K562 (cell line): Measurements from ENCODE around the gene RALGPS1. TPM values are rescaled to one million over a fixed set of nuclear protein-coding genes. Genes with fewer than 3 reads are reported as not detected.

Experiments used
- ATAC-seq: fragments of 200-7000 bp; cut with Tn5 transposase; 3 replicates; pipeline ENCODE4 v1.9.1; 2020; ENCODE audit warnings: moderate library complexity
- BruUV-seq: library from RNA; stranded (reverse); fragments of 400-500 nt; replicated peaks from 2 replicates; lab custom pipeline; 2021; lab: Mats Ljungman, UMichigan
- CTCF ChIA-PET: fragments of 300-600 bp; formaldehyde crosslinking; extraction: SDS; loops from one replicate; lab custom pipeline; 2021; ENCODE audit warnings: low intra/inter-chr PET ratio; lab: Yijun Ruan, JAX
- POLR2A ChIA-PET: fragments of 300-600, 350-650 bp; sonication (Branson Sonifier 250); formaldehyde crosslinking; extraction: SDS; loops from one replicate; lab custom pipeline; 2021; ENCODE audit warnings: antibody characterized with exemption, inconsistent platforms; lab: Yijun Ruan, JAX
- DNase-seq, 4 experiments: peaks; one replicate each; pipeline versions ENCODE4 v3.0.0 to v3.0.0-alpha.2; 2011 to 2018; ENCODE audit warnings: low spot score in 3 of 4, mixed read lengths in 3 of 4; ENCODE audit errors: extremely low read depth in 1 of 4
- FAIRE-seq: peaks from 2 replicates; lab custom pipeline; 2011; peaks lifted over from hg19 to GRCh38; lab: Jason Lieb, UNC
- H2AFZ ChIP-seq: 2 replicates; pipeline ENCODE4 v1.6.0; 2011; ENCODE audit warnings: low read depth, low read length, control low read depth, inconsistent platforms
- H3K27ac ChIP-seq: fragments of 200-600 bp; 3 replicates; pipeline ENCODE4 v1.8.0; 2011; ENCODE audit warnings: low read depth, mild to moderate bottlenecking, control low read depth, inconsistent platforms, low read length, moderate library complexity, mixed read lengths; ENCODE audit errors: extremely low read depth
- H3K27me3 ChIP-seq, 2 experiments: fragments of 300-600 bp in 1 of 2; 2 replicates in 1 of 2; 3 replicates in 1 of 2; pipeline versions ENCODE4 v1.6.0 to v1.8.0; 2011; ENCODE audit warnings: inconsistent platforms in 2 of 2, low read length in 2 of 2, mild to moderate bottlenecking in 1 of 2, mixed read lengths in 1 of 2, moderate library complexity in 1 of 2; ENCODE audit not compliant: control insufficient read depth in 2 of 2, insufficient read depth in 2 of 2
- H3K36me3 ChIP-seq: fragments of 300-600 bp; 3 replicates; pipeline ENCODE4 v1.8.0; 2011; ENCODE audit warnings: mild to moderate bottlenecking, low read length, inconsistent platforms; ENCODE audit not compliant: control insufficient read depth, insufficient read depth
- H3K4me1 ChIP-seq, 2 experiments: fragments of 200-600 bp in 1 of 2; replicated peaks in 1 of 2; 2 replicates in 1 of 2; 3 replicates in 1 of 2; pipeline versions ENCODE4 v1.5.1 to v1.8.0; 2011; ENCODE audit warnings: inconsistent platforms in 2 of 2, low read length in 2 of 2, mild to moderate bottlenecking in 1 of 2, mixed read lengths in 1 of 2, moderate library complexity in 1 of 2; ENCODE audit not compliant: control insufficient read depth in 2 of 2, insufficient read depth in 2 of 2
- H3K4me2 ChIP-seq: 2 replicates; pipeline ENCODE4 v1.6.1; 2011; ENCODE audit warnings: low read length, control low read depth, inconsistent platforms, mixed read lengths; ENCODE audit not compliant: insufficient read depth
- H3K4me3 ChIP-seq: fragments of 200-600 bp; sonication (generic), shearing (Covaris generic); 2 replicates; pipeline ENCODE4 v1.5.1; 2016; ENCODE audit warnings: control low read depth, inconsistent platforms
- H3K79me2 ChIP-seq: fragments of 200-600 bp; 3 replicates; pipeline ENCODE4 v1.8.0; 2011; ENCODE audit warnings: low read length, inconsistent platforms; ENCODE audit not compliant: control insufficient read depth, insufficient read depth
- H3K9ac ChIP-seq, 2 experiments: 2 replicates each; pipeline versions ENCODE4 v1.6.0 to v1.6.1; 2011; ENCODE audit warnings: low read depth in 2 of 2, low read length in 2 of 2, control low read depth in 1 of 2, inconsistent platforms in 1 of 2, mild to moderate bottlenecking in 1 of 2, mixed read lengths in 1 of 2; ENCODE audit not compliant: insufficient read depth in 1 of 2
- H3K9me1 ChIP-seq: one replicate; pipeline ENCODE4 v1.6.0; 2011; ENCODE audit warnings: inconsistent platforms, mild to moderate bottlenecking, low read length, moderate library complexity; ENCODE audit not compliant: control insufficient read depth, insufficient read depth
- H3K9me3 ChIP-seq: replicated peaks from 2 replicates; pipeline ENCODE4 v1.5.1; 2011; ENCODE audit warnings: low read depth, low read length, inconsistent platforms; ENCODE audit not compliant: control insufficient read depth, insufficient read depth
- H4K20me1 ChIP-seq: replicated peaks from 2 replicates; pipeline ENCODE4 v1.6.1; 2011; ENCODE audit warnings: low read length, inconsistent platforms, mixed read lengths; ENCODE audit not compliant: control insufficient read depth, insufficient read depth
- JUND ChIP-seq, 2 experiments: IDR thresholded peaks; 2 replicates in 1 of 2; 3 replicates in 1 of 2; pipeline ENCODE4 v1.6.1; 2011; ENCODE audit warnings: borderline replicate concordance in 2 of 2, low read depth in 2 of 2, low read length in 2 of 2, improper control_type of control experiment in 1 of 2, missing biosample characterization in 1 of 2, missing genetic modification characterization in 1 of 2, missing genetic modification reagents in 1 of 2
- MTA3 ChIP-seq: fragments of 450-650 bp; formaldehyde crosslinking; IDR thresholded peaks from 2 replicates; pipeline ENCODE4 v1.6.1; 2017; ENCODE audit warnings: mild to moderate bottlenecking, borderline replicate concordance
- NCOA1 ChIP-seq: fragments of 450-650 bp; IDR thresholded peaks from 2 replicates; pipeline ENCODE4 v1.6.1; 2016; ENCODE audit warnings: low read depth
- NKRF ChIP-seq: fragments of 450-650 bp; IDR thresholded peaks from 2 replicates; pipeline ENCODE4 v1.6.1; 2016; ENCODE audit warnings: borderline replicate concordance
- PYGO2 ChIP-seq: fragments of 450-650 bp; IDR thresholded peaks from 2 replicates; pipeline ENCODE4 v1.6.1; 2016; ENCODE audit warnings: mild to moderate bottlenecking, missing genetic modification characterization, moderate library complexity, missing compliant biosample characterization
- SPI1 ChIP-seq: IDR thresholded peaks from 2 replicates; pipeline ENCODE4 v1.6.1; 2011; ENCODE audit warnings: low read depth, low read length, control low read depth, borderline replicate concordance
- TAF1 ChIP-seq: IDR thresholded peaks from 2 replicates; pipeline ENCODE4 v1.6.1; 2011; ENCODE audit warnings: mild to moderate bottlenecking, low read length, moderate library complexity; ENCODE audit not compliant: insufficient read depth, control insufficient read depth, severe bottlenecking; ENCODE audit errors: extremely low read depth
- TEAD1 ChIP-seq, 2 experiments: fragments of 450-650 bp in 1 of 2; sonication (generic) in 1 of 2; formaldehyde crosslinking; IDR thresholded peaks; 2 replicates each; pipeline versions ENCODE4 v1.4.0 to v1.8.0; 2020 to 2022; ENCODE audit warnings: mild to moderate bottlenecking in 2 of 2, missing genetic modification reagents in 1 of 2
- TEAD2 ChIP-seq: fragments of 450-650 bp; IDR thresholded peaks from 2 replicates; pipeline ENCODE4 v1.6.1; 2016; ENCODE audit warnings: missing genetic modification characterization, control low read depth, missing compliant biosample characterization
- ZNF24 ChIP-seq: fragments of 450-650 bp; IDR thresholded peaks from 2 replicates; pipeline ENCODE4 v1.6.1; 2016
- ZNF316 ChIP-seq: fragments of 450-650 bp; IDR thresholded peaks from 2 replicates; pipeline ENCODE4 v1.6.1; 2016
- ZNF695 ChIP-seq: fragments of 450-650 bp; formaldehyde crosslinking; IDR thresholded peaks from 2 replicates; pipeline ENCODE4 v1.4.0; 2020; ENCODE audit warnings: mild to moderate bottlenecking, moderate library complexity
- WGBS: fragments of 100-300 bp; shearing (Covaris generic); methylation state at CpG from one replicate; pipeline ENCODE4 v1.1.6; 2016; ENCODE audit warnings: low coverage, mixed read lengths; ENCODE audit not compliant: insufficient coverage; ENCODE audit errors: missing lambda C conversion rate; 5-methylcytosine and 5-hydroxymethylcytosine counted together
- in situ Hi-C: fragments of 300-500 bp; cut with MboI; formaldehyde crosslinking; loops from 4 replicates; pipeline ENCODE4 v1.15.0; 2018; ENCODE audit warnings: inconsistent platforms, mixed read lengths
- intact Hi-C: fragments of 100-400 bp; cut with micrococcal nuclease; formaldehyde crosslinking; loops from 2 replicates; pipeline ENCODE4 v1.14.2; 2022
- polyA plus RNA-seq, 8 experiments: library from polyadenylated mRNA; depleted of rRNA in 4 of 8; stranded (reverse) in 5 of 8; unstranded in 3 of 8; fragments of >200 nt; fragmentation: Nextera tagmentation in 2 of 8; fragmentation: Illumina TruSeq in 1 of 8; extraction: Ambion mirVana in 2 of 8; extraction: Trizol in 1 of 8; gene quantifications; 2 replicates each; pipeline versions ENCODE4 v1.2.1 to v1.2.3, GENCODE V29; 2011 to 2014; ENCODE audit warnings: inconsistent platforms in 1 of 8, missing spikeins in 1 of 8
- total RNA-seq, 7 experiments: library from RNA; depleted of rRNA in 6 of 7; stranded (reverse); fragments of >200 nt in 6 of 7; fragmentation: Illumina TruSeq in 2 of 7; extraction: Trizol in 2 of 7; gene quantifications; 2 replicates each; pipeline versions ENCODE4 v1.2.1 to v1.2.3, GENCODE V29; 2011 to 2021; ENCODE audit warnings: low replicate concordance in 1 of 7

Gene RALGPS1
- total and polyA plus RNA-seq, 9 of the 15 experiments (the other 6 are each of a cell fraction or from before 2014, with no cell fraction given): 0.04 to 2.6 (median 1.5) TPM

GRCh38 chr9:127126971-127127370 is 212.4 kb downstream of the RALGPS1 start:
- Histone ChIP-seq H3K4me1 (peaks cover 15 to 21% of the 10 kb centered on the region in 2 experiments), H3K4me3 (no peak overlapping the region)
- intact Hi-C loops: no loop called here
- TF ChIP-seq ZNF24 (no peak), ZNF316 (no peak), MTA3 (no peak), ZNF695 (CRISPR knock-in tag) (no peak), TEAD2 (tag) (no peak), SPI1 (no peak), NKRF (no peak), PYGO2 (tag) (no peak), TAF1 (no peak), NCOA1 (no peak), TEAD1 (CRISPR knock-in tag; IDR thresholded peaks at IDR 0.05) (no peak), JUND (IDR thresholded peaks at IDR 0.05; ENCODE audit: borderline replicate concordance, low read depth, low read length) (no peak), JUND (tag; IDR thresholded peaks at IDR 0.05; ENCODE audit: borderline replicate concordance, low read depth, low read length) (no peak)
- TF ChIP-seq, all 486 proteins: peak for 0
- Histone ChIP-seq H2AFZ (no peak overlapping the region), H3K79me2 (no peaks in the 10 kb centered on the region), H3K27me3 (peaks cover 29 to 48% of the 10 kb centered on the region in 2 experiments; a peak in 4 of 5 replicates), H3K27ac (no peak overlapping the region), H3K36me3 (no peaks in the 10 kb centered on the region), H3K9ac (no peak overlapping the region), H3K9me1 (no peaks in the 10 kb centered on the region), H4K20me1 (peaks cover 8% of the 10 kb centered on the region), H3K9me3 (no peaks in the 10 kb centered on the region), H3K4me2 (no peak overlapping the region)
- ChIA-PET POLR2A (interaction anchor here (1.2 kb wide), 1 partner anchor 14 kb away, joined by 5 read pairs; no protein-coding TSS in a partner anchor), CTCF (no interaction called here)
- FAIRE-seq (no peak), DNase-seq (no peak), ATAC-seq (no peak)
- BruUV-seq: no TSS peak
- whole genome bisulfite sequencing: 10% methylated on average over 1 of the region's 1 CpG
- in situ Hi-C loops: no loop called here
